ENCODE results near the gene RGMB.

Gene RGMB

GRCh38 chr5:98772415-98773213 lies 849 bp upstream of the RGMB start (continued):
- TF ChIP-seq ZNF488 (tag by site-specific recombination; IDR thresholded peaks at IDR 0.05), result no peak
- no peak for TF ChIP-seq ZNF169 (tag by site-specific recombination; IDR thresholded peaks at IDR 0.05)
- no peak for TF ChIP-seq REST (tag by site-specific recombination; IDR thresholded peaks at IDR 0.05)
- no peak for TF ChIP-seq ZNF24 (tag by site-specific recombination; IDR thresholded peaks at IDR 0.05)
- no peak for TF ChIP-seq GLI2 (tag by site-specific recombination; IDR thresholded peaks at IDR 0.05; ENCODE audit: borderline replicate concordance, low read depth)
- peak; percentile 48; the same call in 1 of the 2 replicates for TF ChIP-seq PRDM4 (tag by site-specific recombination; IDR thresholded peaks at IDR 0.05)
- TF ChIP-seq ZNF610 (tag by site-specific recombination; IDR thresholded peaks at IDR 0.05; ENCODE audit: borderline replicate concordance), result no peak
- TF ChIP-seq ZBTB10 (tag by site-specific recombination; IDR thresholded peaks at IDR 0.05), result 0 out of 2 replicates have a peak, but pooled peaks have one; percentile 13
- TF ChIP-seq ZNF664 (tag by site-specific recombination; IDR thresholded peaks at IDR 0.05), result no peak
- no peak for TF ChIP-seq GLI4 (tag by site-specific recombination; IDR thresholded peaks at IDR 0.05)
- no peak for TF ChIP-seq ZNF76 (tag by site-specific recombination; IDR thresholded peaks at IDR 0.05; ENCODE audit: borderline replicate concordance, low read depth)
- TF ChIP-seq SCRT1 (tag by site-specific recombination; IDR thresholded peaks at IDR 0.05; ENCODE audit: borderline replicate concordance), result no peak
- TF ChIP-seq ZNF692 (tag by site-specific recombination; IDR thresholded peaks at IDR 0.05), result no peak
- TF ChIP-seq ZFP41 (tag by site-specific recombination; IDR thresholded peaks at IDR 0.05; ENCODE audit: borderline replicate concordance), result no peak
- TF ChIP-seq ZNF132 (tag by site-specific recombination; IDR thresholded peaks at IDR 0.05; ENCODE audit: borderline replicate concordance), result no peak
- TF ChIP-seq ZNF843 (tag by site-specific recombination; IDR thresholded peaks at IDR 0.05), result peak; percentile 50; the same call in 1 of the 2 replicates
- TF ChIP-seq HOXC10 (CRISPR knock-in tag; IDR thresholded peaks at IDR 0.05), result no peak
- TF ChIP-seq KLF10 (tag by site-specific recombination; IDR thresholded peaks at IDR 0.05), result peak; percentile 58
- no peak for TF ChIP-seq GLIS1 (tag by site-specific recombination; IDR thresholded peaks at IDR 0.05)
- no peak for TF ChIP-seq ZNF514 (tag by site-specific recombination; IDR thresholded peaks at IDR 0.05)
- 0 out of 2 replicates have a peak, but pooled peaks have one; percentile 43 for TF ChIP-seq KLF17 (tag by site-specific recombination; IDR thresholded peaks at IDR 0.05)
- no peak for TF ChIP-seq ZNF513 (tag by site-specific recombination; IDR thresholded peaks at IDR 0.05)
- no peak for TF ChIP-seq REPIN1 (tag by site-specific recombination; IDR thresholded peaks at IDR 0.05; ENCODE audit: low read depth)
- TF ChIP-seq ZBTB21 (tag by site-specific recombination; IDR thresholded peaks at IDR 0.05), result no peak
- no peak for TF ChIP-seq ZNF221 (tag by site-specific recombination; IDR thresholded peaks at IDR 0.05; ENCODE audit: borderline replicate concordance)

All from HEK293 (cell line).